ENCODE data around the gene KIAA1191.

Gene KIAA1191

GRCh38 chr5:176359658-176360057, 1.9 kb downstream of the KIAA1191 start:
- TF ChIP-seq ZFP3 (CRISPR knock-in tag; IDR thresholded peaks at IDR 0.05) (no peak), ZC3H10 (CRISPR knock-in tag; IDR thresholded peaks at IDR 0.05) (no peak), CSRNP3 (CRISPR knock-in tag; IDR thresholded peaks at IDR 0.05) (no peak), ZFP30 (CRISPR knock-in tag; IDR thresholded peaks at IDR 0.05) (no peak), ARNTL (CRISPR knock-in tag; IDR thresholded peaks at IDR 0.05; ENCODE audit: borderline replicate concordance, low read depth) (no peak), CSDC2 (CRISPR knock-in tag; IDR thresholded peaks at IDR 0.05) (no peak), ZNF70 (CRISPR knock-in tag; IDR thresholded peaks at IDR 0.05) (no peak), SNAI2 (CRISPR knock-in tag; IDR thresholded peaks at IDR 0.05) (no peak), BACH2 (CRISPR knock-in tag; IDR thresholded peaks at IDR 0.05; ENCODE audit: borderline replicate concordance) (no peak), RARB (CRISPR knock-in tag; IDR thresholded peaks at IDR 0.05) (no peak), TOX (CRISPR knock-in tag; IDR thresholded peaks at IDR 0.05; ENCODE audit: borderline replicate concordance) (no peak), TSHZ2 (CRISPR knock-in tag; IDR thresholded peaks at IDR 0.05) (no peak), OSR1 (CRISPR knock-in tag; IDR thresholded peaks at IDR 0.05) (no peak), ISL1 (CRISPR knock-in tag; IDR thresholded peaks at IDR 0.05) (no peak), TCF4 (CRISPR knock-in tag; IDR thresholded peaks at IDR 0.05; ENCODE audit: borderline replicate concordance) (no peak), CREB5 (CRISPR knock-in tag; IDR thresholded peaks at IDR 0.05; ENCODE audit: low read depth) (no peak), ZNF565 (CRISPR knock-in tag; conservative IDR thresholded peaks at IDR 0.05; ENCODE audit: low read depth) (no peak), POU6F1 (CRISPR knock-in tag; IDR thresholded peaks at IDR 0.05; ENCODE audit: borderline replicate concordance, low read depth) (no peak), PATZ1 (CRISPR knock-in tag; IDR thresholded peaks at IDR 0.05; ENCODE audit: borderline replicate concordance) (no peak)
- ATAC-seq: no peak

GRCh38 chr5:176356179-176356566, 5.4 kb downstream of the KIAA1191 start:
- TF ChIP-seq RARB (CRISPR knock-in tag; IDR thresholded peaks at IDR 0.05) (no peak), CSRNP3 (CRISPR knock-in tag; IDR thresholded peaks at IDR 0.05) (no peak), ARNTL (CRISPR knock-in tag; IDR thresholded peaks at IDR 0.05; ENCODE audit: borderline replicate concordance, low read depth) (no peak), POU6F1 (CRISPR knock-in tag; IDR thresholded peaks at IDR 0.05; ENCODE audit: borderline replicate concordance, low read depth) (no peak), OSR1 (CRISPR knock-in tag; IDR thresholded peaks at IDR 0.05) (no peak), ISL1 (CRISPR knock-in tag; IDR thresholded peaks at IDR 0.05) (no peak), GLIS3 (CRISPR knock-in tag; IDR thresholded peaks at IDR 0.05) (no peak), CSDC2 (CRISPR knock-in tag; IDR thresholded peaks at IDR 0.05) (no peak), PATZ1 (CRISPR knock-in tag; IDR thresholded peaks at IDR 0.05; ENCODE audit: borderline replicate concordance) (no peak), TSHZ2 (CRISPR knock-in tag; IDR thresholded peaks at IDR 0.05) (no peak)

More at GRCh38 chr5:176356179-176356566, 5.4 kb downstream of the KIAA1191 start:
- ATAC-seq: no peak
